ENCODE data around the gene ST6GAL1. TPM values are rescaled to one million over a fixed set of nuclear protein-coding genes. Genes with fewer than 3 reads are reported as not detected.

Gene ST6GAL1
- total RNA-seq, 1 donor from 2014 or later, result 191 TPM

DNA sequence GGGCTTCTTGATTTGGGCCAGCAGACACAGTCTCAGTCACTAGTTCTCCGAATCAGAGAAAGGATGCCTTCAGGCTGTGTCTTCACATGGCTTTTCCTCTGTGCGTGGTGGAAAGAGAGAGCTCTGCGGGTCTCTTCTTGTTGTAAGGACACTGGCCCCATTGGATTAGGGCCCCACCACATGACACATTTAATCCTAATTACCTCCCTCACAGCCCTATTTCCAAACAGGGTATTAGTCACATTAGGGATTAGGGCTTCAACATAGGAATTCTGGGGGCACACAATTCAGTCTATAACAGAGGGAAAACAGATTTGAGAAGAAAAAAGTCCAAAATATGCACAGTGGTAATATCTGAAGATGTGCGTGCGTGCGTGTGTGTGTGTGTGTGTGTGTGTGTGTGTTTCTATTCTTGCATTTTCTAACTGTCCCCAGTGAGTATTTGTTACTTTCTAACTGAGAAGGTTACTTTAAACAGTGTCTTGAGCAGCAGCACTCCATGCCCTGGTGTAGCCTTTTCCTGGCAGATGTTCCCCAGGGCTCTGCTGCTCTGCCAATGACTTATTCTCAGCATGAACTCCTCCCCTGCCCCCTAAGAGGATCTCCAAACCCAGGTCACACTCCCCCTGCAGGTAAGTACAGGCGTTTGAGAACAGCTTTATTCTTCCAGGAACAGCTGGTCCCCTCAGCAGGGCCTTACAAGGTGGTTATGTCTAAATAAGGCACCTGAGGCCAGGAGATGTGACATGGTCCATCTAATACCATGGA, 136.1 kb downstream of the ST6GAL1 start:
- intact Hi-C loops (cut with micrococcal nuclease), result loop anchor here (1.0 kb wide), 2 partner anchors 135 to 217 kb away; no protein-coding TSS in a partner anchor

DNA sequence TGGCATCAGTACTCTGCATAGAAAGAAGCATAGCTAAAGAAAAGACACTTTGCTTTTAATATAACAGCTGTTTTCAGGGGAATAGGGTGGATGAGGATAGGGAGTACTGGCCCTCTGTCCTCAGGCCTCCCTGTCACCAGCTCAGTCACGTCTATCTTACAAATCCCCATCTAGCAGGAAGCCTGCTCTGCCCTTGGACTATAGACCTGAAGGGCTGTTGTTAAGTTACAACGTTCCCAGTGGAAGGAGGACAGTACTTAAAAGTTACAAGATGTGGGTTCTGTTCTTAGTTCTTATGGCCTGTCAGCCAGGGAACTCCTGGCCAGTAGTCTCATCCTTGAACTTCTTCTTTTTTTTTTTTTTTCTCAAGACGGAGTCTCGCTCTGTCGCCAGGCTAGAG, 138.5 kb downstream of the ST6GAL1 start:
- intact Hi-C loops (cut with micrococcal nuclease), result no loop called here

GRCh38 chr3:187069857-187070516, 139.7 kb downstream of the ST6GAL1 start:
- intact Hi-C loops (cut with micrococcal nuclease), result no loop called here

DNA sequence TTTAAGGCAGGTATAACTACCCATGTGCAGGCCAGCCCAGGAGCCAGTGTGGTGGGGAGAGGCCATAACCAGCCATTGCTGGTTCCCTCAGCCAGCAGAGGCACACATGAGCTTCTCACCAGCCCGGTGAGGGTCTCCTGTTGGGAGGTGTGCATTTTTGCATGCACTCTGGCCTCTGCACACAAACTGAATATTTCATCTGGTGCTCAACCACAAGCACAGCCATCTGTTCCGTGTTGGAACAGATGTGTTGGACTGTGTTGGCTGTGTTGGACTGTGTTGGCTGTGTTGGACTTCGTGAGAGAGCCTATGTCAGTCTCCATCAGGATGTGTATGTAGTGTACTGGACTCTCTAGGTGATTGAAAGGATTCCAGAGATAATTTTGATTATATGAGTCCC, 141.8 kb downstream of the ST6GAL1 start:
- intact Hi-C loops (cut with micrococcal nuclease), result no loop called here

DNA sequence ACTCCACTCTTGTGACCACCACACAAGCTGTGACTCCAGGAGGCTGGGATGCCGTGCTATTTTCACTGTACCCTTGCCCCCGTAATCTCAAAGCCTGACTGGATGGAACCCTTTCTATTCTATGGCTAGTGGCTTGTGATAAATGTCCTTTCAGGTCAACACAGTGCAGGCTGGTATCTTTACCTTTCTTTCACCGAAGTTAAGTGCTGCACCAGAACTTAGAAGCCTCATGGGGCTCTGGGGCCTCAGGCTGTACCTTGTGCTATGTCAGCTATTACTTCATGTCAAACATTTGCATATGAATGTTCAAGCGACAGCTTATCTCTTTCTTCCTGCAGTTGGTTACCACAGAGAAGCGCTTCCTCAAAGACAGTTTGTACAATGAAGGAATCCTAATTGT, 142.2 kb downstream of the ST6GAL1 start:
- intact Hi-C loops (cut with micrococcal nuclease), result no loop called here

- intact Hi-C loops (cut with micrococcal nuclease), result no loop called here
These were observed 143.3 kb downstream of the ST6GAL1 start for GRCh38 chr3:187073581-187074098.

DNA sequence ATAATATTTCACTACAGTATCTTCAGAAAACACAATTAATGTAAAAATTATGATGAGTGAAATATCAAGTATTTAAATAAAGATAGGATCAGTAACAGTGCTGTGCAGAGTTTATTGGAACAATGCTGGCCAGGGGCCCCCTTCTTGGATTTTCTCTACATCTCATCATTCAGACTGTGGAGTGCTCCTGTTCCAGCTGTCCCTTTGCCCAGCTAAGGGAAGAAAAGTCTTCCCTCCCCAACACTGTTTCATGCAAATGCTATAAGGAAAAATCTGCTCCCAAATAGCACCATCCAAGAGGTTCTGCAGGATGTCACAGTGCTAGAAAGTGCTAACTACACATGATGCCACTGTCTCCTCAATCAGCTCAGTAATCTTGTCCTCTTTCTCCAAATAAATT, 144.5 kb downstream of the ST6GAL1 start:
- intact Hi-C loops (cut with micrococcal nuclease), result no loop called here

GRCh38 chr3:187076297-187076696, 146.0 kb downstream of the ST6GAL1 start:
- intact Hi-C loops (cut with micrococcal nuclease), result no loop called here

GRCh38 chr3:187077085-187077484, 146.8 kb downstream of the ST6GAL1 start:
- intact Hi-C loops (cut with micrococcal nuclease), result no loop called here

DNA sequence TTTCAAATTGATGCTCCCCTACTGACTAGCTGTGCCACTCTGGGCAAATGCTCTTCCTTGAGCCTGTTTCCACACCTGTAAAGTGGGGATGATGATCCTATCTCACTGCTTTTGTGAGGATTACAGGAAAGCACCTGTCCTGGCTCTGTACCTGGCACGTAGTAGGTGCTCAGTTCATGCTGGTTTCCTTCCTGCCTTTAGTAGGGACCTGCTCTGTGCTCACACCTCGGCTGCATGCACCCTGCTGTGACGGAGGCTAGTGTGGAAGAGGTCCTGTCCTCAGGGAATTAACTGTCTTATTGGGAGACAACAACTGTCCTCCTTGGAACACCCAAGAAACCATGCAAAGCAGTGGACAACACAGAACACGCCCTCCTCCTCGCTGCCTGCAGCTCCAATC, 147.2 kb downstream of the ST6GAL1 start:
- intact Hi-C loops (cut with micrococcal nuclease), result no loop called here

GRCh38 chr3:187079090-187080022, 149.0 kb downstream of the ST6GAL1 start:
- intact Hi-C loops (cut with micrococcal nuclease), result no loop called here

GRCh38 chr3:187080799-187081450, 150.6 kb downstream of the ST6GAL1 start:
- intact Hi-C loops (cut with micrococcal nuclease), result no loop called here

GRCh38 chr3:187082758-187083375, 152.5 kb downstream of the ST6GAL1 start:
- intact Hi-C loops (cut with micrococcal nuclease), result no loop called here

- intact Hi-C loops (cut with micrococcal nuclease), result no loop called here
These were observed 153.8 kb downstream of the ST6GAL1 start for GRCh38 chr3:187084126-187084525.

DNA sequence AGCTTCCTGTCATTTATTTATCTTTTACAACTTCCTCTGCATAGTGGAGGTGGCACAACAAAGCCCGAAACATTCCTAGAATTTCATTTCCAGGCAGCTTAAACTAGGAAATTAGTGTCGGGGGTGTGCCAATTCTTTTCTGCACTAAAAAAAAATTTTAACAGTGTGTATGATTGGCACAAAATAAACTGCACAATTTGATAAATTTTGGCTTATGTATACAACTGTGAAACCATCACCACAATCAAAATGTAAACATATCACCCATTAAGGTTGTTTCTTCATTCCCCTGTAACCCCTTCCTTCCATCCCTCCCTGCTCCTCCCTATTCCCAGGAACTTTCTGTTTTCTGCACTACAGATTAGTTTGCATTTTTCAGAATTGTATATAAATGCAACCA, 154.3 kb downstream of the ST6GAL1 start:
- intact Hi-C loops (cut with micrococcal nuclease), result no loop called here

DNA sequence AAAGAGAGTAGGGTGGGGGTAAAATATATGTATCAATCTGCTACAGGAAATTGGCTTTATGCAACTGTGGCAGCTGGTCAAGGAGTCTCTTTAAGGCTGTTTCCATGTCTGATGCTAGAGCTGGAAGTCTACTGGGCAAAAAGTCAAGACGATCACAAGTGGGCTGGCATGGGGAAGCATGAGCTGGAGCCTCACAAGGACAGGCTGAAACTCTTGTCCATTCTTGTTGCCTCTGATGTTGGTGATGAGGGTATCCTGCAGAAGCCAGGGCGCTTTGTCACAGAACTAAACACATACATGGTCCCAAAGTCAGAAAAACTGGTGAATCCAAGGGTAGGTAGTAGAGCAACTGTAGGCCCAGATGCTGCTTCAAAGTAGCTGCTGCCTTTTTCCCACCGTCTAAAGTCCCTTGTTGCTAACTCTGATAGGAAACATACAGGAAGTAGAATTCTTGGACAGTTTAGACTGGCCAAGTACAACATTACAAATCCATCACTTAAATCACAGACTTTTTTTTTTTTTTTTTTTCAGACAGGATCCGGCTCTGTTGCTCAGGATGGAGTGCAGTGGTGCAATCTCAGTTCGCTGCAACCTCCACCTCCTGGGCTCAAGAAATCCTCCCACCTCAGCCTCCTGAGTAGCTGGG, 154.8 kb downstream of the ST6GAL1 start:
- intact Hi-C loops (cut with micrococcal nuclease), result no loop called here

- intact Hi-C loops (cut with micrococcal nuclease), result no loop called here
These were observed 155.6 kb downstream of the ST6GAL1 start for GRCh38 chr3:187085933-187086332.

DNA sequence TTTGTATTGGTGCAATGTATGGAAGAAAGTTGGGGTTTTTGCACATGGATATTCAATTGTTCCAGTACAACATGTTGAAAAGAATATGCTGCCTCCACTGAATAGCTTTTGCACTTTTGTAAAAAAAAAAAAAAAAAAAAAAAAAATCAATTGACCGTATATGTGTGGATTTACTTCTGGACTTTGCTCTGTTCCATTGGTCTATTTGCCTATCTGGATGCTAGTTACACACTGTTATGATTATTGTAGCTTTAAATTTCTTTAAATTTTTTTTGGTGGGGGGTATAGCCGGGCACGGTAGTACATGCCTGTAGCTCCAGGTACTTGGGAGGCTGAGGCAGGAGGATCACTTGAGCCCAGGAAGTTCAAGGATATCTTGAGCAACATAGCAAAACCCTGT, 156.5 kb downstream of the ST6GAL1 start:
- intact Hi-C loops (cut with micrococcal nuclease), result no loop called here

- intact Hi-C loops (cut with micrococcal nuclease), result no loop called here
These were observed 158.4 kb downstream of the ST6GAL1 start for GRCh38 chr3:187088701-187089100.

- intact Hi-C loops (cut with micrococcal nuclease), result no loop called here
These were observed 163.0 kb downstream of the ST6GAL1 start for GRCh38 chr3:187093320-187093719.

All from T-helper 1 cell treated with Interleukin-12 subunit alpha and Interleukin-12 subunit beta and Interleukin-4 antibody, amounts not matched to agents 30 ng/mL and 1 ng/mL, for 36 hours (primary cell).